Ovary (tissue), 3 donors: Measurements from ENCODE around the gene PTGR1.

Experiments used
- EP300 ChIP-seq: sonication (generic); formaldehyde crosslinking; IDR thresholded peaks from one replicate; pipeline ENCODE4 v1.6.1; 2017; ENCODE audit warnings: antibody characterized with exemption
- POLR2A ChIP-seq: fragments of 450-650 bp; IDR thresholded peaks from one replicate; pipeline ENCODE4 v1.6.1; 2017; ENCODE audit warnings: antibody characterized with exemption, mild to moderate bottlenecking, moderate library complexity
- TF ChIP-seq, protein P1 (sequence below), 3 donors: fragments of 450-650 bp in 2 of 3; fragments of 200-600 bp in 1 of 3; IDR thresholded peaks; one replicate each; pipeline versions ENCODE4 v1.5.1 to v1.8.0; 2016 to 2022; ENCODE audit warnings: antibody characterized with exemption in 3 of 3, mild to moderate bottlenecking in 1 of 3
- donor health status: DM: no; HTN: no; CAD: no.

DNA sequence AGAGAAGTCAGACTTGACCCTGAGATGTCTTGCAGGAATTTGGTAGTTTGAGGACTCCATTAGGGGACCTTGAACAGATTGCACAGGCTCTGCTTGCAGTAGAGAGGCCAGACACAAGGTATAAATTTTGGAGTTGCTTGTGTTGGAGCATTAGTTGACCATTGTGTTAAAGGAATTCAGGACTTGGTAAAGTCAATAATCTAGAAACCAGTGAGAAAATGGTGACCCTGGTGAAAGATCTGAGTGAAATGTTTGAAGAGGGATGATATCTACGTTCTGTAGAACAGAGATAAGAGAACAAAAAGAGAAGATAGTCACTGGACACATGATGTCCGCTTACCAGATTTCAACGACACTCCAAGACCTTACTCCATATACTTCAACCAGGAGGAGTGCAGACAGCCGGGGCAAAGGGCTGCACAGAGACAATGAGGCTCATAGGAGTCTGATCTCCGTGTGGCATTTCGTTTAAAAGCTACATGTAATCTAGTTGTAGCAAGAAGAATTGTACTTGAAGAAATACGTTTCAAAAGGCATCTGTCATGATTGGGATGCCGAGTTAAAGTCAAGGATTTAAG is 44.8 kb upstream of the PTGR1 start:
- TF ChIP-seq, protein P1, sequence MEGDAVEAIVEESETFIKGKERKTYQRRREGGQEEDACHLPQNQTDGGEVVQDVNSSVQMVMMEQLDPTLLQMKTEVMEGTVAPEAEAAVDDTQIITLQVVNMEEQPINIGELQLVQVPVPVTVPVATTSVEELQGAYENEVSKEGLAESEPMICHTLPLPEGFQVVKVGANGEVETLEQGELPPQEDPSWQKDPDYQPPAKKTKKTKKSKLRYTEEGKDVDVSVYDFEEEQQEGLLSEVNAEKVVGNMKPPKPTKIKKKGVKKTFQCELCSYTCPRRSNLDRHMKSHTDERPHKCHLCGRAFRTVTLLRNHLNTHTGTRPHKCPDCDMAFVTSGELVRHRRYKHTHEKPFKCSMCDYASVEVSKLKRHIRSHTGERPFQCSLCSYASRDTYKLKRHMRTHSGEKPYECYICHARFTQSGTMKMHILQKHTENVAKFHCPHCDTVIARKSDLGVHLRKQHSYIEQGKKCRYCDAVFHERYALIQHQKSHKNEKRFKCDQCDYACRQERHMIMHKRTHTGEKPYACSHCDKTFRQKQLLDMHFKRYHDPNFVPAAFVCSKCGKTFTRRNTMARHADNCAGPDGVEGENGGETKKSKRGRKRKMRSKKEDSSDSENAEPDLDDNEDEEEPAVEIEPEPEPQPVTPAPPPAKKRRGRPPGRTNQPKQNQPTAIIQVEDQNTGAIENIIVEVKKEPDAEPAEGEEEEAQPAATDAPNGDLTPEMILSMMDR (IDR thresholded peaks at IDR 0.05) = no peak
- no peak for TF ChIP-seq EP300
- no peak for TF ChIP-seq POLR2A
